Activated CD4-positive, alpha-beta memory T cell treated with anti-CD3 and anti-CD28 coated beads for 36 hours (primary cell): ENCODE results near the gene TMEM223. TPM values are rescaled to one million over a fixed set of nuclear protein-coding genes. Genes with fewer than 3 reads are reported as not detected.
"Not testable (repeated sequence)": the region's sequence is repeated elsewhere in the genome, so short reads cannot be mapped to it uniquely, and the experiment has no call there.

Source experiments
- CTCF ChIA-PET: fragments of 350-600 bp; sonication (Branson Sonifier 250); formaldehyde crosslinking; loops from one replicate; lab custom pipeline; 2021; ENCODE audit warnings: antibody characterized with exemption, inconsistent platforms; lab: Charles Lee
- POLR2A ChIA-PET: fragments of 350-600 bp; sonication (Branson Sonifier 250); formaldehyde crosslinking; loops from one replicate; lab custom pipeline; 2021; ENCODE audit warnings: antibody characterized with exemption; lab: Charles Lee
- DNase-seq: peaks from one replicate; pipeline ENCODE4 v3.0.0-alpha.2; 2020
- H3K27ac Mint-ChIP-seq: one replicate; pipeline ENCODE4 v1.8.0; 2021; ENCODE audit warnings: mixed read lengths
- H3K27me3 Mint-ChIP-seq: one replicate; pipeline ENCODE4 v1.8.0; 2021; ENCODE audit warnings: mixed read lengths
- H3K36me3 Mint-ChIP-seq: one replicate; pipeline ENCODE4 v1.8.0; 2021; ENCODE audit warnings: mixed read lengths
- H3K4me1 Mint-ChIP-seq: one replicate; pipeline ENCODE4 v1.8.0; 2021; ENCODE audit warnings: low read depth, mixed read lengths
- H3K4me3 Mint-ChIP-seq: one replicate; pipeline ENCODE4 v1.8.0; 2021; ENCODE audit warnings: mild to moderate bottlenecking, mixed read lengths
- H3K9me3 Mint-ChIP-seq: one replicate; pipeline ENCODE4 v1.8.0; 2021; ENCODE audit warnings: mixed read lengths
- intact Hi-C: fragments of 100-400 bp; cut with micrococcal nuclease; formaldehyde crosslinking; loops from one replicate; pipeline ENCODE4 v1.15.1; 2023
- microRNA-seq: library from miRNA; unstranded; fragments of <30 nt; microRNA quantifications from one replicate; pipeline ENCODE4 v1.2.0, GENCODE V29; 2022; ENCODE audit warnings: borderline number of aligned reads, borderline microRNAs expressed, borderline replicate concordance
- total RNA-seq, 2 experiments: library from RNA; stranded (reverse); gene quantifications; one replicate each; pipeline ENCODE4 v1.2.3, GENCODE V29; 2021

The TMEM223 gene
- total RNA-seq, 2 experiments from 2014 or later: 9.2 to 10.2 TPM

- Mint-ChIP-seq H3K36me3 (peaks cover 11% of the 10 kb centered on the region), H3K27ac (peak overlapping the region; percentile 99), H3K4me1 (peaks cover 26% of the 10 kb centered on the region), H3K9me3 (no peaks in the 10 kb centered on the region), H3K27me3 (no peaks in the 10 kb centered on the region), H3K4me3 (peak overlapping the region; percentile 99)
- no peak for DNase-seq
- POLR2A ChIA-PET: interaction anchor here (0.5 to 2.7 kb wide), 23 partner anchors 9 to 209 kb away, joined by 3 to 32 read pairs (median 7); partner anchors contain the start of genes C11orf98, CSKMT, EEF1G and HNRNPUL2
- CTCF ChIA-PET: interaction anchor here (0.6 to 3.0 kb wide), 13 partner anchors 9 to 1455 kb away, joined by 3 to 32 read pairs (median 4); partner anchors contain the start of genes POLR2G, SLC3A2, TAF6L and TMEM179B
- intact Hi-C loops: loop anchor here (5.0 kb wide), 1 partner anchor 46 kb away; the partner anchor contains the start of genes BSCL2 and GNG3
Observed at GRCh38 chr11:62752994-62753735, 38.6 kb downstream of the TMEM223 start.

GRCh38 chr11:62752177-62752785 is 39.5 kb downstream of the TMEM223 start:
- Mint-ChIP-seq H3K4me3 (no peak overlapping the region), H3K27ac (no peak overlapping the region), H3K36me3 (peaks cover 11% of the 10 kb centered on the region), H3K4me1 (peaks cover 29% of the 10 kb centered on the region), H3K27me3 (no peaks in the 10 kb centered on the region), H3K9me3 (no peaks in the 10 kb centered on the region)
- intact Hi-C loops: loop anchor here (5.0 kb wide), 1 partner anchor 45 kb away; the partner anchor contains the start of genes BSCL2 and GNG3
- no peak for DNase-seq
- POLR2A ChIA-PET: interaction anchor here (1.5 to 2.7 kb wide), 4 partner anchors 10 to 103 kb away, joined by 4 to 26 read pairs (median 14); partner anchors contain the start of gene POLR2G
- CTCF ChIA-PET: interaction anchor here (2.2 to 3.0 kb wide), 3 partner anchors 10 to 35 kb away, joined by 6 to 32 read pairs (median 12); partner anchors contain the start of genes POLR2G, TMEM179B and TTC9C

DNA sequence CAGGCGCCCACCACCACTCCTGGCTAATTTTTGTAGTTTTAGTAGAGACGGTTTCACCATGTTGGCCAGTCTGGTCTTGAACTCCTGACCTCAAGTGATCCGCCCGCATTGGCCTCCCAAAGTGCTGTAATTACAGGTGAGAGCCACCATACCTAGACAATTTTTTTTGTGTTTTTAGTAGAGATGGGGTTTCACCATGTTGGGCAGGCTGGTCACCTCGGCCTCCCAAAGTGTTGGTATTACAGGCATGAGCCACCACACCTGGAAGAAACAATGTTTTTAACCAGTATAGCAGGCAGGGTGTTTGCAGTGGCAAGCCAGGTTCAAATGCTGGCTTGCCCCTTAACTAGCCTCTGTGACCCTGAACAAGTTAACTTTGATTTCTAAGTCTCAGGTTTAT is 41.9 kb downstream of the TMEM223 start:
- DNase-seq, H3K9me3 Mint-ChIP-seq, CTCF ChIA-PET, H3K4me3 Mint-ChIP-seq, POLR2A ChIA-PET, H3K27me3 Mint-ChIP-seq: not testable (repeated sequence)
- intact Hi-C loops: loop anchor here (5.0 kb wide), 1 partner anchor 43 kb away; the partner anchor contains the start of genes BSCL2 and GNG3
- Mint-ChIP-seq H3K4me1 (peaks cover 29% of the 10 kb centered on the region), H3K36me3 (peaks cover 11% of the 10 kb centered on the region), H3K27ac (peak overlapping the region; percentile 45)

- Mint-ChIP-seq H3K4me3 (no peak overlapping the region), H3K36me3 (peaks cover 10% of the 10 kb centered on the region), H3K9me3 (no peaks in the 10 kb centered on the region), H3K27me3 (no peaks in the 10 kb centered on the region), H3K4me1 (peaks cover 16% of the 10 kb centered on the region), H3K27ac (no peak overlapping the region)
- no peak for DNase-seq
- CTCF ChIA-PET: no interaction called here
- intact Hi-C loops: no loop called here
- POLR2A ChIA-PET: no interaction called here
Observed at GRCh38 chr11:62747475-62748160, 44.2 kb downstream of the TMEM223 start.

Small RNA genes lying within 50 kb of the gene (microRNA-seq; reads per million reads assigned to microRNA genes)
- gene MIR6514: 2.8 reads per million
- not detected for gene MIR6748

Other genes with a start within 250 kb of the TMEM223 start
- 10 to 100 TPM; 83.7 to 85.2 TPM for gene AHNAK, start 245.2 kb downstream of the TMEM223 start, total RNA-seq
- gene EEF1G, start 218.1 kb downstream of the TMEM223 start, total RNA-seq: 1,000 to 10,000 TPM; 1,956 to 1,989 TPM
- gene TUT1, start 200.5 kb downstream of the TMEM223 start, total RNA-seq: 10 to 100 TPM; 32.7 to 34.2 TPM
- 100 to 1,000 TPM; 166 to 167 TPM for gene MTA2, start 190.1 kb downstream of the TMEM223 start, total RNA-seq
- gene EML3, start 179.2 kb downstream of the TMEM223 start, total RNA-seq: 100 to 1,000 TPM; 113 to 116 TPM
- 1 to 10 TPM; 1.1 to 1.5 TPM for gene ROM1, start 178.7 kb downstream of the TMEM223 start, total RNA-seq
- 10 to 100 TPM; 67.0 to 70.4 TPM for gene B3GAT3, start 170.0 kb downstream of the TMEM223 start, total RNA-seq
- gene GANAB, start 145.4 kb downstream of the TMEM223 start, total RNA-seq: 100 to 1,000 TPM; 247 to 249 TPM
- gene INTS5, start 138.7 kb downstream of the TMEM223 start, total RNA-seq: 10 to 100 TPM; 30.2 to 30.8 TPM
- gene C11orf98, start 126.8 kb downstream of the TMEM223 start, total RNA-seq: 100 to 1,000 TPM; 107 to 110 TPM
- gene CSKMT, start 126.7 kb downstream of the TMEM223 start, total RNA-seq: 10 to 100 TPM; 27.7 to 33.9 TPM
- 1 to 10 TPM; 6.0 to 6.2 TPM for gene UQCC3, start 120.3 kb downstream of the TMEM223 start, total RNA-seq
- 10 to 100 TPM; 10.8 to 14.1 TPM for gene LBHD1, start 119.7 kb downstream of the TMEM223 start, total RNA-seq
- gene UBXN1, start 112.9 kb downstream of the TMEM223 start, total RNA-seq: 100 to 1,000 TPM; 110 to 116 TPM
- under 1 TPM; 0.12 to 0.21 TPM for gene LRRN4CL, start 102.5 kb downstream of the TMEM223 start, total RNA-seq
- 10 to 100 TPM; 18.0 to 20.4 TPM for gene BSCL2, start 84.6 kb downstream of the TMEM223 start, total RNA-seq
- not detected for gene GNG3, start 84.3 kb downstream of the TMEM223 start, total RNA-seq
- gene HNRNPUL2, start 64.5 kb downstream of the TMEM223 start, total RNA-seq: 10 to 100 TPM; 56.0 to 62.3 TPM
- 10 to 100 TPM; 37.6 to 43.0 TPM for gene TTC9C, start 63.5 kb downstream of the TMEM223 start, total RNA-seq
- 1 to 10 TPM; 8.4 to 9.7 TPM for gene ZBTB3, start 37.8 kb downstream of the TMEM223 start, total RNA-seq
- gene POLR2G, start 30.4 kb downstream of the TMEM223 start, total RNA-seq: 100 to 1,000 TPM; 116 to 124 TPM
- 10 to 100 TPM; 11.9 to 12.0 TPM for gene TAF6L, start 20.6 kb downstream of the TMEM223 start, total RNA-seq
- gene TMEM179B, start 4.6 kb downstream of the TMEM223 start, total RNA-seq: 10 to 100 TPM; 25.0 to 25.5 TPM
- 10 to 100 TPM; 70.8 to 83.6 TPM for gene NXF1, start 13.4 kb upstream of the TMEM223 start, total RNA-seq
- 10 to 100 TPM; 24.6 to 29.2 TPM for gene STX5, start 40.0 kb upstream of the TMEM223 start, total RNA-seq
- gene TEX54, start 40.8 kb upstream of the TMEM223 start, total RNA-seq: under 1 TPM in 1 of 2 experiments, not detected in 1; 0.53 TPM
- 10 to 100 TPM; 72.6 to 73.0 TPM for gene WDR74, start 47.6 kb upstream of the TMEM223 start, total RNA-seq
- 100 to 1,000 TPM; 309 to 314 TPM for gene SLC3A2, start 88.9 kb upstream of the TMEM223 start, total RNA-seq
- not detected for gene CHRM1, start 129.4 kb upstream of the TMEM223 start, total RNA-seq
- gene SLC22A6, start 193.0 kb upstream of the TMEM223 start, total RNA-seq: not detected
- gene SLC22A8, start 223.8 kb upstream of the TMEM223 start, total RNA-seq: not detected